ENCODE measurements around the gene ADCY9.

DNA sequence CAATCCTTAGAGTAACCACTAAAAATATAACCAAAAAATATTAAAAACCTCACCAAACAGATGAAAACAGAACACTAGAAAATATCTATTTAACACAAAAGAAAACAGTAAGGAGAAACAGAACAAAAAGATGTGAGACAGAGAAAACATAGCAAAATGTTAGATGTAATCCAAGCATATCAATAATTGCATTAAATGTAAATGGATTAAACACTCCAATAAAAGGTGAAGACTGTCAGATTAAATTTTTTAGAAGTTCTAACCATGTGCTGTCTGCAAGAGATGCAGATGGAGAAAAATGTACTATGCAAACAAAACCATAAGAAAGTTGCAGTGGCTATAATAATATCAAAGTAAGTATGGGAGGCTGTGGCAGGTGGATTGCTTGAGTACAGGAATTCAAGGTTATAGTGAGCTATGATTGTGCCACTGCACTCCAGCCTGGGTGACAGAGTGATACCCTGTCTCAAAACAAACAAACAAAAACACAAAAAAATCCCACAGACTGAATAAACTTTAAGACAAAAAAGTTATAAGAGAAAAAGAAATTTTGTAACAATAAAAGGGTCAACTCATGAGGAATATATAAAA, 53.9 kb downstream of the ADCY9 start:
- TF ChIP-seq, protein P1, sequence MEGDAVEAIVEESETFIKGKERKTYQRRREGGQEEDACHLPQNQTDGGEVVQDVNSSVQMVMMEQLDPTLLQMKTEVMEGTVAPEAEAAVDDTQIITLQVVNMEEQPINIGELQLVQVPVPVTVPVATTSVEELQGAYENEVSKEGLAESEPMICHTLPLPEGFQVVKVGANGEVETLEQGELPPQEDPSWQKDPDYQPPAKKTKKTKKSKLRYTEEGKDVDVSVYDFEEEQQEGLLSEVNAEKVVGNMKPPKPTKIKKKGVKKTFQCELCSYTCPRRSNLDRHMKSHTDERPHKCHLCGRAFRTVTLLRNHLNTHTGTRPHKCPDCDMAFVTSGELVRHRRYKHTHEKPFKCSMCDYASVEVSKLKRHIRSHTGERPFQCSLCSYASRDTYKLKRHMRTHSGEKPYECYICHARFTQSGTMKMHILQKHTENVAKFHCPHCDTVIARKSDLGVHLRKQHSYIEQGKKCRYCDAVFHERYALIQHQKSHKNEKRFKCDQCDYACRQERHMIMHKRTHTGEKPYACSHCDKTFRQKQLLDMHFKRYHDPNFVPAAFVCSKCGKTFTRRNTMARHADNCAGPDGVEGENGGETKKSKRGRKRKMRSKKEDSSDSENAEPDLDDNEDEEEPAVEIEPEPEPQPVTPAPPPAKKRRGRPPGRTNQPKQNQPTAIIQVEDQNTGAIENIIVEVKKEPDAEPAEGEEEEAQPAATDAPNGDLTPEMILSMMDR (IDR thresholded peaks at IDR 0.05) = no peak
- TF ChIP-seq EZH2 (IDR thresholded peaks at IDR 0.05; ENCODE audit: borderline replicate concordance, insufficient read depth, low read depth, low read length, poor library complexity, severe bottlenecking) = no peak

All from B cell (primary cell).